NCI-H1105 (cell line): ENCODE data around the gene MTHFD2.
"Not testable (repeated sequence)": the region's sequence is repeated elsewhere in the genome, so short reads cannot be mapped to it uniquely, and the experiment has no call there.

Experiments
- DNase-seq: peaks from one replicate; lab custom pipeline; 2025; lab: John Stamatoyannopoulos, UW

The MTHFD2 gene

GRCh38 chr2:74198023-74198460 lies 373 bp upstream of the MTHFD2 start:
- DNase-seq = no peak

GRCh38 chr2:74199275-74199701 lies 873 bp downstream of the MTHFD2 start:
- DNase-seq = no peak

DNA sequence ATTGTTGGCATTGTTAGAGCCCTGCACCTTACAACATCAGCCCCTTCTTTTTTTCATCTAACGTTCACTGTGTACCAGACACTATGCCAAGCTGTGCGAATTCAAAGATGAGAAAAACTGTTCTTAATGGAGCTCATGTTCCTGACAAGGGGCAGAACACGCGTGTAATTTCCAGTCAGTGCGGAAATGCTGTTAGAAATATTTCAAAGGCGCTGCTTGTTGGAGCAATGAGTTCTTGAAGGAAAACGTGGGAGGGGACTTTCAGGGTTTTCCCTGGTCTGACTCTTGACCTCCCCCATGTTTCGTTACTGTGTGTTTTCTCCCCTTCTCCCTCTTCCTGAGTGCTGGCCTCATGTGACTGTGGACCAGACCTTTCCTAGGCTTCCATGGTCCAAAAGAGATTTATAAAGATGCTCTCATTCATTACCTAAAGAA lies 1.5 kb downstream of the MTHFD2 start:
- DNase-seq = no peak

DNA sequence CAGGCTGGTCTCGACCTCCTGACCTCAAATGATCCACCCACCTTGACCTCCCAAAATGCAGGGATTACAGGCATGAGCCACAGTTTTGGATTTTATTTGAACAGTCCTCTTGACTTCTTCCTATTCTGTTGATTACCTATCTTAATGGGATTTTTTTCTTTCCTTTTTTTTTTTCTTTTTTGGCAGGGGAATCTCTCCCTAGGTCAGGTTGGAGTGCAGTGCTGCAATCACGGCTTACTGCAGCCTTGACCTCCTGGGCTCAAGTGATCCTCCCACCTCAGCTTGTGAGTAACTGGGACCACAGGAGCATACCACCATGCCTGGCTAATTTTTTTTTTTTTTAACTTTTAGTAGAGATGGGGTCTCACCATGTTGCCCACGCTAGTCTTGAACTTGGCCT lies 2.8 kb downstream of the MTHFD2 start:
- DNase-seq = no peak

DNA sequence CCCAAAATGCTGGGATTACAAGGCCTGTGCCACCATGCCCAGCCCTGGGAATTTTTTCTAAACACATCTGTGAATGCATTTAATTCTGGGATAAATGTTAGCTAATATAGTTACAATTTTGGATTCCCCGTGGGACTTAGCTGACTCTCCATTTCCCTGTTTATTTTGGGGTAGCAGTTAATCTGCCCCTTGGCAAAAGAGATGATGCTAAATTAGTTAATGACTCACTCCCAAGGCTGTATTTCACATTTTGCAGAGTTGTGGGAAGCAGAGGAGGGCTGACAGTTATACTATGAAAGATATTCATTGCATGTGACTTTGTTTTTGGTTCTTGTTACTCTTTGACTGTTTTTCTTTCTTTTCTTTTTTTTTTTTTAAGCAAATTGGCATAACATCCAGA lies 3.2 kb downstream of the MTHFD2 start:
- DNase-seq = no peak

DNA sequence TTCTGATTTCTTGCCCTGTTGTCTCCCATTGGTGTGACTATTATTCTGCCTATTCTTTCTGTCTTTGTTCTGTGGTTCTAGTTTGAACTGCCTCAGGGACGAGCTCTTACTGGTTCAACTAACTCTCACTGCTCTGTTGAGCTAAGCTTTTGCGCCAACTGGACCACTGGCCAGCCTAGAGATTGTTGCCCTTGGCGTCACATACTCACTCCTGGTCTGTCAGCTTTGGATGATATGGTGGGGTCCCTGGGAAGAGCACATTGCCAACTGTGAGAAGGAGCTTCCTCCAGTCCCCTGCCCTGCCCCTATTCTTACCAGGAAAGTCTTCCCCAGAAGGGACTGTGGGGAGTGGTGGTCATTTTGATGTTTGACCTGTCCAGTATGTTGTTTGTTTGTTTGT lies 6.0 kb downstream of the MTHFD2 start:
- no peak for DNase-seq

GRCh38 chr2:74205113-74205512 lies 6.7 kb downstream of the MTHFD2 start:
- no peak for DNase-seq

DNA sequence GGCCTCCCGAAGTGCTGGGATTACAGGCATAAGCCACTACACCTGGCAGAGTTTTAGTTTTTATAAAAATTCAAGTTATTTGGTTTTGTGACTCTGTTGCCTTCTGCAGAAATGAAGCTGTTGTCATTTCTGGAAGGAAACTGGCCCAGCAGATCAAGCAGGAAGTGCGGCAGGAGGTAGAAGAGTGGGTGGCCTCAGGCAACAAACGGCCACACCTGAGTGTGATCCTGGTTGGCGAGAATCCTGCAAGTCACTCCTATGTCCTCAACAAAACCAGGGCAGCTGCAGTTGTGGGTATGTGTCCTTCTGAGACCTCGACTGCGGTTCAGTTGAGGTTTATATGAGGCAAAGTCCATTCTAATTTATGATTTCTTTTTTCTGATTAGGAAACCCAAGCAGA lies 7.2 kb downstream of the MTHFD2 start:
- no peak for DNase-seq

- DNase-seq = no peak
Measured at GRCh38 chr2:74206180-74206688, 7.8 kb downstream of the MTHFD2 start.

- DNase-seq = no peak
Measured at GRCh38 chr2:74212702-74213410, 14.4 kb downstream of the MTHFD2 start.

- not testable (repeated sequence) for DNase-seq
Measured at GRCh38 chr2:74215771-74216170, 17.4 kb downstream of the MTHFD2 start.

GRCh38 chr2:74216642-74217041 lies 18.2 kb downstream of the MTHFD2 start:
- no peak for DNase-seq

DNA sequence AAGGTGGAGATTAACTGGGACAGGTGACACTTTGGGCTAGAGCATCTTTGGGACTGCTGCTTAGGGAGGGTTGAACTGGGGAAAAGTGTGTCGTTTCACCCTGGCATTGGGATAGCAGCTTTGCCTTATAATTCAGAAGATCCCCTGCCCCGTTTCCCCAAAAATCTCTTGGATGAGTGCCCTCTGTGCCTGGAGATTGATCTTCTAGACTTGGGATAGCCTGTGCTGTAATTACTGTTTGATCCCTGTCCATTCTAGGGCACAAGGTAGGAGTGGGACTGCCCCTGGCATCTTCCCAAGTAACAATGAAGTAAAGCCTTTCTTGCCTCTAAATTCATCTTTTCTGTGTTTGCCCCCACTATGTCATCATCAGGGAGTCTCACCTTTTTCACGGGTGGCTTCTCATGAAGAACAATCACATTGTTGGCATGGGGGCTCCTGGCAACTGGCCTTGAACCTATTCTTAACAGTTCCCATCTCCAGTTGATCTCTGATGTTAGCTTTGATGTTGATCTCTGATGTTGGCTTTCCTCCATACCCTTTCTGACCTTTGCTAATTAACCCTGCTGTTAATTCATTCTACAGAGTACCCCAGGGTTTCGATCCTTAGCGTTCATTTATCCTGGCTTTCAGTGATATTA lies 21.6 kb downstream of the MTHFD2 start:
- DNase-seq = no peak

GRCh38 chr2:74221091-74221490 lies 22.7 kb downstream of the MTHFD2 start:
- DNase-seq = no peak

DNA sequence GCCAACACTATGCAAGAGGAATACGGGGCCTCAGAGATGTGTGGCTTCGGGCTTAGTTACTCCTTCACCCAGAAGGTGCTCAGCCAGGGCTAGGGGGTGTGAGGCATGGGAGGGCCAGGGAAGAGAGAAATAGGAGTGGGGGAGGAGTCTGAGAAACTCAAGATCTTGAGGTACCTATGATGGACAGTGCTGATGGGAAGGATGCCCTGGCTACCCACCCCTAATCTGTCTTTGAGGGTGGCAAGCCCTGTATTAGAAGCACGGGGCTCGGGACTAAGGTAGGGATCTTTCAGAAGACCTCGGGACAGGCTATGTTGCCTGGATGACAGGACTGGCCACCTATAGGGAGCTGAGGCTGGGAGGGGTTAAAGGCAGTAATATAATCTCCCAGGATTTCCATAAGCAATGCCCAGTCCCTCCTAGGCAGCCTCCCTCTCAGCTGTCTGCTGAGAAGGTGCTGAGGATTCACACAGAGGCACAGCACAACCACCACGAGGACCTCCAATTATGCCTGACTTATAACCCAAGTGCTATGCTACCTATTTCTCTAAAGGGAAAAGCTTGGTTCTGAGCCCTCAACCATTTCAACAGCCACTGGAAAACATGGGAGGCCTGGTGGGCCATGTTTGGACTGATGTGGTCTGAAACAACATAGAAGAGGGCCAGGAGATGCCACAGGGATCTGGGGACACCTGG lies 23.3 kb downstream of the MTHFD2 start:
- DNase-seq = no peak

GRCh38 chr2:74222300-74222650 lies 23.9 kb downstream of the MTHFD2 start:
- DNase-seq = no peak

DNA sequence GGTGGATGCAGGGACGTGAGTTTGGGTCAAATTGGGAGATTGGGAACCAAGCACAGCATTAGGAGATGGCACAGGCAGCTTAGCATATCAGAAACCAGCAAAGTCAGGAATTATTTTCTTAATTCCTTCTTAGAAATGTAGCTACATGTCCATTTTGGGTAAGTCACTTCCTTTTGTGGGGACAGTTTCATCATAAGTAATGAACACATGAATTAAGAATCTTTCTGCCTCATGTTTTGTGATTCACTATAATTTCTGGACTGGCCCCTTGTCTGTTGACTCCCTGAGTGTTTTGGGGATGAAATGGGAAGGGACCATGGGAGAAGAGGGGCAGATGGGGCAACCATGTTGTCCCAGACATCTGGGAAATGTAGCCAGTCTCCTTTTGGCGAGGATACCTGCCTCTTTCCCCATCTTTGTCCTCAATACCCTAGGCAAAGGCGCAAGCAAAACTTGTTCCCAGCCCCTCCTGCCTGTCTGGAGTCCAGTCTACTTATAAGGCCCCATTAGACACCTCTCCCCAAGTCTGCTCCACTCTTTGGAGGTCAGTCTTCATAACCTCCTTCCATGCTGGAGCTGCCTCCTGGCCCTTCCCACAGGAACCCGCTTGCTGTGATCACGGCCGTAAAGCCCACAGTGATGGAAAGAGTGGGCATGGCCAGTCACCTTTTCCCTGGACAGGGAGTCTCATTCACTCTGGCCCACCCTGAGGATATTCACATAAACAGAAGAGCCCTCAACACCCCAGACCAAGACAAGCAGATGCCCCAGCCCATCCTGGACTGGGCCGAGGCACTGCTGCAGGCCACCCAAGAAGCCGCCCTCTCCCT lies 25.7 kb downstream of the MTHFD2 start:
- no peak for DNase-seq

- DNase-seq = no peak
Measured at GRCh38 chr2:74225698-74226459, 27.5 kb downstream of the MTHFD2 start.

- no peak for DNase-seq
Measured at GRCh38 chr2:74226648-74227213, 28.3 kb downstream of the MTHFD2 start.

DNA sequence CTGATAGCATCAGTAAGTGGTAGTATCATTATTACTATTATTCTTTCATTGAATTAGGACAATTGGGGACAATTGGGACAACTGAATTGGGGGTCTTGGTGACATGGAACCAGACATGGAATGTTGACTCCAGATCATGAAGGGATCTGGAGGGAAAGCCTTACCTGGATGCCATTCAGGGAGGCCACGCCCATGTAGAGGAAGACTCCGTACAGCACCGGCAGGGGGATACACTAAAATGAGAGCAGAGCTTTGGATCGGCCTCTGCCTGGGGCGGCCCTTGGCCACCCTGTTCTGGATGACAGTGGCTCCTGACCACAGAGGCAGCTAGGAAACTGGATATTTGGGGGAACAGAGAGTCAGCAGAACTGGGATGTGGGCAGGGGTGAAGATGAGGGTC lies 29.2 kb downstream of the MTHFD2 start:
- no peak for DNase-seq

DNA sequence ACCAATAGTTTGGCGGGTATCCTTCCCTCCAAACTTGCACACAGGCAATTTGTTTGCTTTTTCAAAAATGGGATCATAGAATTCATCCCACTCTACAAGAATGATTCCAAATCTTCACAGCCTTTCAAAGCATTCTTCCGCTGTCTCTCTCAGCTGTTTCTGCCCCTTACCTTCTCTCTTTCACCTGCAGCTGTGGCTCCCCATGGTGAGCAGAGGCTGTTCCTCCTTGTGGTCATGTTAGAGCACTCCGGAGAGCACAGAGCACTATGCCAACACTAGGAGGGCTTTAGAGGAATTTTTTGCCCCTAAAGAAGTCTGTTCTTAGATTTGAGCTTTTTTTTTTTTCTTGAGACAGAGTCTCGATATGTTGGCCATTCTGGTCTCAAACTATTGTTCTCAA lies 30.4 kb downstream of the MTHFD2 start:
- no peak for DNase-seq
